ENCODE results near the gene PTPRU. TPM values are rescaled to one million over a fixed set of nuclear protein-coding genes. Genes with fewer than 3 reads are reported as not detected.

PTPRU gene
- polyA plus RNA-seq, 2 of the 4 experiments (the other 2 are of a cell fraction), result 5.7 to 6.1 TPM

DNA sequence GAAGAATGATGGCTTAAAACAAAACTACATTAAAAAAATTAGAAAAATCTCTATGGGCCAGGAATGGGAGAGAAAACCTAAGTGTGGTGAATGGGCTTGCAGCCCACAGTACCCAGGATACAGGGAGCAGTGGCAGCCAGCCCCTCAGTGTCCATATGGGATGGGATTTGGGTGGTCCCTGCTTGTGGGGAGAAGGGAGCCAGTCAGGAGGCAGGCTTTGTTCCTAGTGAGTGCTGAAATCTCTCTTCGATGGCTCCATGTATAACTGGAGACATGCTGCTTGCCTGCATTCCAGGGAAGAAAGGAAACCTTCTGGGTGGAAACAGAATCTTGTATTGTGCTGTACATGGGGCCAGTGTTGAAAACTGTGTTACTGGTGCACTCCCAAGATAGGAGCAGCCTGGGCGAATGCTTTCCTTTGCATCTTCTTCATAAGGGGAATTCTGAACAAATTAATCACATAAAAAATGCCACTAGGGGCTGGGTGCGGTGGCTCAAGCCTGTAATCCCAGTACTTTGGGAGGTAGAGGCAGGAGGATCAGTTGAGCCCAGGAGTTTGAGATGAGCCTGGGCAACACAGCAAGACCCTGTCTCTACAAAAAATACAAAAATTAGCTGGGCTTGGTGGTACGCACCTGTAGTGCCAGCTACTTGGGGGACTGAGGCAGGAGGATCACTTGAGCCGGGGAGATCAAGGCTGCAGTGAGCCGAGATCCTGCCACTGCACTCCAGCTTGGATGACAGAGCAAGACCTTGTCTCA is 36.0 kb downstream of the PTPRU start:
- H3K9me3 ChIP-seq, result no peaks in the 10 kb centered on the region
- ChIA-PET CTCF (no interaction called here), POLR2A (no interaction called here)
- FAIRE-seq (no peak), ATAC-seq (peak; percentile 14 to 46; a peak in 3 of 6 replicates), DNase-seq (ENCODE audit: low read depth in 1 of 2, low spot score in 1 of 2) (no peak)
- peaks cover 28% of the 10 kb centered on the region for H3K4me1 ChIP-seq
- WGBS (ENCODE audit: missing lambda C conversion rate), result 79% methylated on average over 6 of the region's 6 CpGs
- peak overlapping the region; percentile 19; the same call in 1 of the 3 replicates for H3K4me3 ChIP-seq
- H3K27ac ChIP-seq, result peak overlapping the region; percentile 87 to 97
- H3K4me2 ChIP-seq, result peak overlapping the region; percentile 91
- TF ChIP-seq ZC3H11A (IDR thresholded peaks at IDR 0.05), result no peak
- no peak for TF ChIP-seq ZSCAN20 (CRISPR knock-in tag; IDR thresholded peaks at IDR 0.05)
- TF ChIP-seq TFCP2L1 (CRISPR knock-in tag; IDR thresholded peaks at IDR 0.05), result no peak
- TF ChIP-seq, protein P1, sequence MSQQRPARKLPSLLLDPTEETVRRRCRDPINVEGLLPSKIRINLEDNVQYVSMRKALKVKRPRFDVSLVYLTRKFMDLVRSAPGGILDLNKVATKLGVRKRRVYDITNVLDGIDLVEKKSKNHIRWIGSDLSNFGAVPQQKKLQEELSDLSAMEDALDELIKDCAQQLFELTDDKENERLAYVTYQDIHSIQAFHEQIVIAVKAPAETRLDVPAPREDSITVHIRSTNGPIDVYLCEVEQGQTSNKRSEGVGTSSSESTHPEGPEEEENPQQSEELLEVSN (IDR thresholded peaks at IDR 0.05; ENCODE audit: borderline replicate concordance, low read depth), result no peak
- no peak for TF ChIP-seq HOXB13 (CRISPR knock-in tag; IDR thresholded peaks at IDR 0.05; ENCODE audit: low read depth)
- no peak for TF ChIP-seq JUN (IDR thresholded peaks at IDR 0.05)
- TF ChIP-seq, protein P2, sequence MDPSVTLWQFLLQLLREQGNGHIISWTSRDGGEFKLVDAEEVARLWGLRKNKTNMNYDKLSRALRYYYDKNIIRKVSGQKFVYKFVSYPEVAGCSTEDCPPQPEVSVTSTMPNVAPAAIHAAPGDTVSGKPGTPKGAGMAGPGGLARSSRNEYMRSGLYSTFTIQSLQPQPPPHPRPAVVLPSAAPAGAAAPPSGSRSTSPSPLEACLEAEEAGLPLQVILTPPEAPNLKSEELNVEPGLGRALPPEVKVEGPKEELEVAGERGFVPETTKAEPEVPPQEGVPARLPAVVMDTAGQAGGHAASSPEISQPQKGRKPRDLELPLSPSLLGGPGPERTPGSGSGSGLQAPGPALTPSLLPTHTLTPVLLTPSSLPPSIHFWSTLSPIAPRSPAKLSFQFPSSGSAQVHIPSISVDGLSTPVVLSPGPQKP (IDR thresholded peaks at IDR 0.05; ENCODE audit: low read depth, low read length), result no peak
- TF ChIP-seq EHF (CRISPR knock-in tag; IDR thresholded peaks at IDR 0.05), result no peak
- no peak for TF ChIP-seq HES2 (IDR thresholded peaks at IDR 0.05)
- no peak for TF ChIP-seq RNF2 (IDR thresholded peaks at IDR 0.05; ENCODE audit: borderline replicate concordance, low read depth)
- TF ChIP-seq, protein P3, sequence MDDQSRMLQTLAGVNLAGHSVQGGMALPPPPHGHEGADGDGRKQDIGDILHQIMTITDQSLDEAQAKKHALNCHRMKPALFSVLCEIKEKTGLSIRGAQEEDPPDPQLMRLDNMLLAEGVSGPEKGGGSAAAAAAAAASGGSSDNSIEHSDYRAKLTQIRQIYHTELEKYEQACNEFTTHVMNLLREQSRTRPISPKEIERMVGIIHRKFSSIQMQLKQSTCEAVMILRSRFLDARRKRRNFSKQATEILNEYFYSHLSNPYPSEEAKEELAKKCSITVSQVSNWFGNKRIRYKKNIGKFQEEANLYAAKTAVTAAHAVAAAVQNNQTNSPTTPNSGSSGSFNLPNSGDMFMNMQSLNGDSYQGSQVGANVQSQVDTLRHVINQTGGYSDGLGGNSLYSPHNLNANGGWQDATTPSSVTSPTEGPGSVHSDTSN (IDR thresholded peaks at IDR 0.05), result no peak
- no peak for TF ChIP-seq KDM5A (IDR thresholded peaks at IDR 0.05)
- no peak for TF ChIP-seq CBX2 (IDR thresholded peaks at IDR 0.05; ENCODE audit: borderline replicate concordance, low read depth)
- TF ChIP-seq ESRRA (IDR thresholded peaks at IDR 0.05; ENCODE audit: borderline replicate concordance, low read length), result no peak
- TF ChIP-seq EHMT2 (IDR thresholded peaks at IDR 0.05; ENCODE audit: low read depth), result no peak

- ATAC-seq (no peak), DNase-seq (ENCODE audit: low read depth in 1 of 2, low spot score in 1 of 2) (no peak), FAIRE-seq (no peak)
- H3K4me3 ChIP-seq, result no peak overlapping the region
- TF ChIP-seq ZNF302 (CRISPR knock-in tag; IDR thresholded peaks at IDR 0.05), result no peak
- no peak for TF ChIP-seq SMC3 (IDR thresholded peaks at IDR 0.05)
- TF ChIP-seq TFCP2L1 (CRISPR knock-in tag; IDR thresholded peaks at IDR 0.05), result no peak
- TF ChIP-seq ZFP36 (IDR thresholded peaks at IDR 0.05; ENCODE audit: borderline replicate concordance, partially characterized antibody), result no peak
- TF ChIP-seq EP300 (IDR thresholded peaks at IDR 0.05), result no peak
- TF ChIP-seq MAFK (IDR thresholded peaks at IDR 0.05; ENCODE audit: partially characterized antibody), result no peak
- TF ChIP-seq, protein P1 (IDR thresholded peaks at IDR 0.05; ENCODE audit: borderline replicate concordance, low read depth), result no peak
- no peak for TF ChIP-seq CEBPB (IDR thresholded peaks at IDR 0.05)
- TF ChIP-seq RNF2 (IDR thresholded peaks at IDR 0.05; ENCODE audit: borderline replicate concordance, low read depth), result no peak
- no peak for TF ChIP-seq POLR2AphosphoS2 (conservative IDR thresholded peaks at IDR 0.05; ENCODE audit: low read length)
- no peak for TF ChIP-seq MAX (IDR thresholded peaks at IDR 0.05)
- POLR2A ChIA-PET, result no interaction called here
- no peaks in the 10 kb centered on the region for H3K9me3 ChIP-seq
- 0 out of 6 replicates have a peak overlapping the region, but pooled peaks of 1 of the 2 experiments have one; percentile 18 for H3K27ac ChIP-seq
- no peak overlapping the region for H3K4me2 ChIP-seq
- 97% methylated on average over 14 of the region's 14 CpGs for WGBS (ENCODE audit: missing lambda C conversion rate)
- H3K4me1 ChIP-seq, result peaks cover 25% of the 10 kb centered on the region
- CTCF ChIA-PET, result interaction anchor here (1.6 kb wide), 1 partner anchor 14 kb away, joined by 3 read pairs; no protein-coding TSS in a partner anchor
Measured at GRCh38 chr1:29275435-29275834, 39.1 kb downstream of the PTPRU start.
